ENCODE data around the gene TTYH3. TPM values are rescaled to one million over a fixed set of nuclear protein-coding genes. Genes with fewer than 3 reads are reported as not detected.
"Not testable (repeated sequence)": the region's sequence is repeated elsewhere in the genome, so short reads cannot be mapped to it uniquely, and the experiment has no call there.

The TTYH3 gene
- polyA plus RNA-seq, 1 donor (not counting 4 experiments of a cell fraction or from before 2014, with no cell fraction given), result 8.5 TPM

GRCh38 chr7:2608921-2609411 lies 22.8 kb upstream of the TTYH3 start:
- Histone ChIP-seq H3K36me3 (ENCODE audit: control insufficient read depth in 2 of 2, extremely low read depth in 1 of 2, insufficient read depth in 2 of 2, low read length in 2 of 2) (peaks cover 0 to 6% of the 10 kb centered on the region in 2 experiments), H3K27ac (ENCODE audit: control insufficient read depth, insufficient read depth, low read length) (no peak overlapping the region), H2AFZ (ENCODE audit: control insufficient read depth, low read length) (no peak overlapping the region), H3K4me2 (ENCODE audit: control insufficient read depth, extremely low read depth, insufficient read depth, low read depth, low read length) (no peak overlapping the region), H3K9ac (ENCODE audit: control insufficient read depth, extremely low read depth, insufficient read depth, low read length) (no peak overlapping the region), H3K4me3 (ENCODE audit: control insufficient read depth in 2 of 3, extremely low read depth in 1 of 3, insufficient read depth in 2 of 3, low read depth in 1 of 3, low read length in 3 of 3) (no peak overlapping the region), H4K20me1 (ENCODE audit: control insufficient read depth, extremely low read depth, insufficient read depth, low read length) (no peaks in the 10 kb centered on the region), H3K4me1 (ENCODE audit: control insufficient read depth, extremely low read depth, insufficient read depth, low read length) (no peaks in the 10 kb centered on the region), H3K79me2 (ENCODE audit: control insufficient read depth, insufficient read depth, low read length) (no peaks in the 10 kb centered on the region), H3K9me3 (ENCODE audit: control insufficient read depth, low read depth, low read length) (no peaks in the 10 kb centered on the region), H3K9me1 (ENCODE audit: control insufficient read depth, extremely low read depth, insufficient read depth, low read length) (no peaks in the 10 kb centered on the region), H3K27me3 (ENCODE audit: control insufficient read depth, extremely low read depth, insufficient read depth, low read length) (peaks cover 3% of the 10 kb centered on the region)
- DNase-seq (ENCODE audit: low read depth, low spot score) (no peak), FAIRE-seq (no peak)
- dilution Hi-C loops (cut with MboI; ENCODE audit: extremely low pct_ligation_motif_present, low sequenced_read_pairs), result no loop called here
- TF ChIP-seq EZH2 (IDR thresholded peaks at IDR 0.05; ENCODE audit: low read length), result no peak
- TF ChIP-seq CTCF (optimal IDR thresholded peaks at IDR 0.05 in 1 of 3, IDR thresholded peaks at IDR 0.05 in 1 of 3, conservative IDR thresholded peaks at IDR 0.05 in 1 of 3; ENCODE audit: extremely low read depth in 1 of 3, insufficient read depth in 2 of 3, low read length in 3 of 3), result peak in 1 of 3 experiments; percentile 47

GRCh38 chr7:2609646-2610045 lies 22.1 kb upstream of the TTYH3 start:
- H3K4me3 ChIP-seq (ENCODE audit: control insufficient read depth in 2 of 3, extremely low read depth in 1 of 3, insufficient read depth in 2 of 3, low read depth in 1 of 3, low read length in 3 of 3); DNase-seq (ENCODE audit: low read depth, low spot score); dilution Hi-C loops (cut with MboI; ENCODE audit: extremely low pct_ligation_motif_present, low sequenced_read_pairs); H2AFZ ChIP-seq (ENCODE audit: control insufficient read depth, low read length); H3K27ac ChIP-seq (ENCODE audit: control insufficient read depth, insufficient read depth, low read length); H3K9me1 ChIP-seq (ENCODE audit: control insufficient read depth, extremely low read depth, insufficient read depth, low read length); H3K27me3 ChIP-seq (ENCODE audit: control insufficient read depth, extremely low read depth, insufficient read depth, low read length); H3K9ac ChIP-seq (ENCODE audit: control insufficient read depth, extremely low read depth, insufficient read depth, low read length); H4K20me1 ChIP-seq (ENCODE audit: control insufficient read depth, extremely low read depth, insufficient read depth, low read length); H3K36me3 ChIP-seq (ENCODE audit: control insufficient read depth in 2 of 2, extremely low read depth in 1 of 2, insufficient read depth in 2 of 2, low read length in 2 of 2); H3K9me3 ChIP-seq (ENCODE audit: control insufficient read depth, low read depth, low read length); FAIRE-seq; H3K4me1 ChIP-seq (ENCODE audit: control insufficient read depth, extremely low read depth, insufficient read depth, low read length); H3K4me2 ChIP-seq (ENCODE audit: control insufficient read depth, extremely low read depth, insufficient read depth, low read depth, low read length); H3K79me2 ChIP-seq (ENCODE audit: control insufficient read depth, insufficient read depth, low read length): not testable (repeated sequence)

GRCh38 chr7:2610466-2610865 lies 21.3 kb upstream of the TTYH3 start:
- Histone ChIP-seq H3K9ac (ENCODE audit: control insufficient read depth, extremely low read depth, insufficient read depth, low read length) (no peak overlapping the region), H4K20me1 (ENCODE audit: control insufficient read depth, extremely low read depth, insufficient read depth, low read length) (no peaks in the 10 kb centered on the region), H3K4me1 (ENCODE audit: control insufficient read depth, extremely low read depth, insufficient read depth, low read length) (no peaks in the 10 kb centered on the region), H3K79me2 (ENCODE audit: control insufficient read depth, insufficient read depth, low read length) (no peaks in the 10 kb centered on the region), H3K36me3 (ENCODE audit: control insufficient read depth in 2 of 2, extremely low read depth in 1 of 2, insufficient read depth in 2 of 2, low read length in 2 of 2) (peaks cover 0 to 4% of the 10 kb centered on the region in 2 experiments), H3K27me3 (ENCODE audit: control insufficient read depth, extremely low read depth, insufficient read depth, low read length) (peaks cover 11% of the 10 kb centered on the region), H3K27ac (ENCODE audit: control insufficient read depth, insufficient read depth, low read length) (no peak overlapping the region), H3K4me3 (ENCODE audit: control insufficient read depth in 2 of 3, extremely low read depth in 1 of 3, insufficient read depth in 2 of 3, low read depth in 1 of 3, low read length in 3 of 3) (no peak overlapping the region), H3K9me1 (ENCODE audit: control insufficient read depth, extremely low read depth, insufficient read depth, low read length) (no peaks in the 10 kb centered on the region), H2AFZ (ENCODE audit: control insufficient read depth, low read length) (no peak overlapping the region), H3K4me2 (ENCODE audit: control insufficient read depth, extremely low read depth, insufficient read depth, low read depth, low read length) (no peak overlapping the region), H3K9me3 (ENCODE audit: control insufficient read depth, low read depth, low read length) (no peaks in the 10 kb centered on the region)
- DNase-seq (ENCODE audit: low read depth, low spot score) (no peak), FAIRE-seq (no peak)
- dilution Hi-C loops (cut with MboI; ENCODE audit: extremely low pct_ligation_motif_present, low sequenced_read_pairs), result no loop called here
- no peak for TF ChIP-seq EZH2 (IDR thresholded peaks at IDR 0.05; ENCODE audit: low read length)
- no peak for TF ChIP-seq CTCF (optimal IDR thresholded peaks at IDR 0.05 in 1 of 3, IDR thresholded peaks at IDR 0.05 in 1 of 3, conservative IDR thresholded peaks at IDR 0.05 in 1 of 3; ENCODE audit: extremely low read depth in 1 of 3, insufficient read depth in 2 of 3, low read length in 3 of 3)
